ENCODE results near the gene ITPR2. TPM values are rescaled to one million over a fixed set of nuclear protein-coding genes. Genes with fewer than 3 reads are reported as not detected.

The ITPR2 gene
- total and polyA plus RNA-seq, 2 of the 8 experiments (the other 6 are each of a cell fraction or from before 2014, with no cell fraction given), result 4.1 to 48.3 TPM

DNA sequence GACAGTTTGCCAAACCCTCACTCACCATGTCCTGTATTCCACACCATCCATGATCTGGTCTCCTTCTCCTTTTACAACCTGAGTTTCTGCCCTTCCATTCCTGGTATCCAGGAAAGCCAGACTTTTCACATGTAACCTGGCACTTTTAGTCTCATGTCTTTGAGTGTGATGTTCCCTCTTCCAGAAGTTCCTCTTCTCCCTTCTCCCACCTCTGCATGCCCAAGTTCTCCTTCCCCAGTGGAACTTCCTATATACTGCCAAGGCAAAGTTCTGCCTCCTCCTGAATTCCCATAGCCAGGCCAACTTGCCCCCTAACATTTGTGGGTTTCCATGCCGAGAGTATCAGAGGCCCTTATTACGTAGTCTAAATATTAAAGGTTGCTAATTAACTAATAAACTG, 3.2 kb upstream of the ITPR2 start:
- Histone ChIP-seq H3K14ac (ENCODE audit: insufficient read length) (no peak overlapping the region), H2AK5ac (ENCODE audit: low read depth, low read length) (no peak overlapping the region), H3K9me3 (ENCODE audit: insufficient read depth in 2 of 2, low read depth in 1 of 2, low read length in 1 of 2) (peaks cover 4 to 11% of the 10 kb centered on the region in 2 experiments; a peak in 3 of 4 replicates), H3K23ac (ENCODE audit: insufficient read length) (no peak overlapping the region), H4K5ac (ENCODE audit: insufficient read length, low read depth, low read length) (no peak overlapping the region), H4K8ac (ENCODE audit: extremely low read depth, insufficient read depth, low read length) (no peak overlapping the region), H2BK12ac (ENCODE audit: low read depth, low read length) (no peak overlapping the region), H3K56ac (replicated peaks; ENCODE audit: insufficient read length, low read depth, low read length) (no peak overlapping the region), H3K4me1 (replicated peaks in 1 of 4; ENCODE audit: control insufficient read depth in 3 of 4, insufficient read depth in 4 of 4, low read length in 3 of 4) (no peaks in the 10 kb centered on the region; a peak in 2 of 7 replicates), H3K36me3 (ENCODE audit: control insufficient read depth in 2 of 4, insufficient read depth in 4 of 4, low read length in 3 of 4) (peaks cover 0 to 4% (median 0%) of the 10 kb centered on the region in 4 experiments; a peak in 2 of 8 replicates), H4K20me1 (replicated peaks in 1 of 2; ENCODE audit: control insufficient read depth in 1 of 2, insufficient read depth in 2 of 2, low read length in 2 of 2) (peaks cover 2 to 6% of the 10 kb centered on the region in 2 experiments), H2BK20ac (ENCODE audit: low read length) (no peak overlapping the region), H3K27me3 (replicated peaks in 1 of 4; ENCODE audit: control insufficient read depth in 3 of 4, extremely low read depth in 1 of 4, insufficient read depth in 3 of 4, low read length in 3 of 4) (peaks cover 0 to 6% (median 1%) of the 10 kb centered on the region in 4 experiments; a peak in 1 of 7 replicates), H3K4ac (replicated peaks; ENCODE audit: insufficient read length, low read depth, low read length) (no peak overlapping the region), H3K18ac (ENCODE audit: extremely low read depth, low read length) (no peak overlapping the region), H3K79me1 (ENCODE audit: low read depth, low read length) (no peaks in the 10 kb centered on the region), H4K91ac (replicated peaks; ENCODE audit: insufficient read length, low read length) (no peak overlapping the region), H3K4me2 (ENCODE audit: insufficient read depth in 1 of 2, low read depth in 2 of 2, low read length in 2 of 2) (no peak overlapping the region), H2BK15ac (ENCODE audit: low read length) (no peak overlapping the region), H2BK5ac (ENCODE audit: low read depth, low read length) (no peak overlapping the region), H2AFZ (ENCODE audit: low read length) (no peak overlapping the region), H3K79me2 (ENCODE audit: control insufficient read depth in 1 of 2, insufficient read depth in 2 of 2, low read length in 2 of 2) (peaks cover 0 to 7% of the 10 kb centered on the region in 2 experiments; a peak in 3 of 4 replicates), H3K27ac (ENCODE audit: low read depth, low read length) (no peak overlapping the region), H3K23me2 (ENCODE audit: low read depth, low read length) (peaks cover 18% of the 10 kb centered on the region), H2BK120ac (replicated peaks; ENCODE audit: low read depth, low read length) (no peak overlapping the region), H3K9ac (replicated peaks in 1 of 4; ENCODE audit: extremely low read depth in 1 of 4, low read depth in 3 of 4, low read length in 3 of 4) (no peak overlapping the region), H3K4me3 (ENCODE audit: extremely low read depth in 1 of 4, insufficient read depth in 2 of 4, low read depth in 3 of 4, low read length in 4 of 4) (no peak overlapping the region)
- ChIA-PET CTCF (ENCODE audit: partially characterized antibody) (interaction anchor here (1.2 to 5.9 kb wide), 2 partner anchors 9 to 56 kb away, joined by 3 to 27 read pairs; no protein-coding TSS in a partner anchor), POLR2A (ENCODE audit: partially characterized antibody) (no interaction called here)
- DNase-seq (ENCODE audit: low read depth in 1 of 2, low spot score in 2 of 2) (no peak), FAIRE-seq (no peak)
- WGBS, 2 experiments (ENCODE audit: extremely low coverage in 1 of 2, insufficient coverage in 1 of 2, insufficient read length in 1 of 2, insufficient replicate concordance in 2 of 2, low coverage in 1 of 2, low lambda C conversion rate in 2 of 2, missing lambda C conversion rate in 1 of 2), result 89% methylated on average over 2 of the region's 2 CpGs; no CpG with 5 or more reads in 1 of the 2 experiments
- TF ChIP-seq CHD2 (IDR thresholded peaks at IDR 0.05; ENCODE audit: low read length), result no peak
- no peak for TF ChIP-seq RBBP5 (IDR thresholded peaks at IDR 0.05; ENCODE audit: borderline replicate concordance, low read depth, low read length)
- TF ChIP-seq MAFK (IDR thresholded peaks at IDR 0.05; ENCODE audit: low read depth, low read length), result no peak
- TF ChIP-seq CBX5 (IDR thresholded peaks at IDR 0.05; ENCODE audit: low read depth, low read length), result no peak
- no peak for TF ChIP-seq SIRT6 (IDR thresholded peaks at IDR 0.05; ENCODE audit: low read length)
- TF ChIP-seq RXRA (IDR thresholded peaks at IDR 0.05; ENCODE audit: insufficient read depth, low read depth, low read length), result no peak
- TF ChIP-seq JUN (IDR thresholded peaks at IDR 0.05; ENCODE audit: low read depth, low read length), result no peak
- TF ChIP-seq ZNF274 (IDR thresholded peaks at IDR 0.05; ENCODE audit: borderline replicate concordance, extremely low read depth, low read length), result no peak
- no peak for TF ChIP-seq CEBPB (IDR thresholded peaks at IDR 0.05; ENCODE audit: low read depth, low read length)
- TF ChIP-seq BCL11A (IDR thresholded peaks at IDR 0.05; ENCODE audit: low read depth in 2 of 2, low read length in 2 of 2), result no peak
- TF ChIP-seq JUND (IDR thresholded peaks at IDR 0.05; ENCODE audit: low read length), result no peak
- no peak for TF ChIP-seq EP300 (IDR thresholded peaks at IDR 0.05; ENCODE audit: borderline replicate concordance in 1 of 2, low read depth in 2 of 2, low read length in 2 of 2)
- no peak for TF ChIP-seq NANOG (IDR thresholded peaks at IDR 0.05; ENCODE audit: insufficient read depth, low read depth, low read length, poor library complexity, severe bottlenecking)
- no peak for TF ChIP-seq KDM4A (IDR thresholded peaks at IDR 0.05; ENCODE audit: low read depth, low read length, severe bottlenecking)
- no peak for TF ChIP-seq POU5F1 (IDR thresholded peaks at IDR 0.05; ENCODE audit: low read depth, low read length)
